ENCODE measurements around the gene DCLK2. TPM values are rescaled to one million over a fixed set of nuclear protein-coding genes. Genes with fewer than 3 reads are reported as not detected.

DCLK2 gene
- total RNA-seq, 2 donors from 2014 or later = 10.1 to 12.1 TPM

- no peak overlapping the region for H3K27ac ChIP-seq
- no peak for DNase-seq (ENCODE audit: low spot score)
- no peaks in the 10 kb centered on the region for H3K27me3 ChIP-seq
- H3K4me1 ChIP-seq = no peaks in the 10 kb centered on the region
- no peak for TF ChIP-seq CTCF (IDR thresholded peaks at IDR 0.05)
- H3K4me3 ChIP-seq = no peak overlapping the region
- H3K9me3 ChIP-seq = no peaks in the 10 kb centered on the region
- no peaks in the 10 kb centered on the region for H3K36me3 ChIP-seq
Measured at GRCh38 chr4:150212927-150213326, 134.7 kb downstream of the DCLK2 start.

- no peak for TF ChIP-seq CTCF (IDR thresholded peaks at IDR 0.05)
- Histone ChIP-seq H3K27ac (no peak overlapping the region), H3K36me3 (no peaks in the 10 kb centered on the region)
Measured at GRCh38 chr4:150215601-150216000, 137.4 kb downstream of the DCLK2 start.

GRCh38 chr4:150216726-150217125 is 138.5 kb downstream of the DCLK2 start:
- H3K9me3 ChIP-seq = no peaks in the 10 kb centered on the region
- no peaks in the 10 kb centered on the region for H3K4me1 ChIP-seq
- no peaks in the 10 kb centered on the region for H3K27me3 ChIP-seq
- no peak overlapping the region for H3K4me3 ChIP-seq
- H3K27ac ChIP-seq = no peak overlapping the region
- DNase-seq (ENCODE audit: low spot score) = no peak
- no peaks in the 10 kb centered on the region for H3K36me3 ChIP-seq
- no peak for TF ChIP-seq CTCF (IDR thresholded peaks at IDR 0.05)

More at GRCh38 chr4:150215601-150216000, 137.4 kb downstream of the DCLK2 start:
- no peak for DNase-seq (ENCODE audit: low spot score)
- Histone ChIP-seq H3K27me3 (no peaks in the 10 kb centered on the region), H3K4me3 (no peak overlapping the region), H3K9me3 (no peaks in the 10 kb centered on the region), H3K4me1 (no peaks in the 10 kb centered on the region)

- H3K36me3 ChIP-seq = no peaks in the 10 kb centered on the region
- no peaks in the 10 kb centered on the region for H3K4me1 ChIP-seq
- H3K4me3 ChIP-seq = no peak overlapping the region
- no peaks in the 10 kb centered on the region for H3K27me3 ChIP-seq
- TF ChIP-seq CTCF (IDR thresholded peaks at IDR 0.05) = peak in 1 of 2 donors; percentile 45
- H3K27ac ChIP-seq = no peak overlapping the region
- no peaks in the 10 kb centered on the region for H3K9me3 ChIP-seq
- no peak for DNase-seq (ENCODE audit: low spot score)
Measured at GRCh38 chr4:150217192-150217591, 138.9 kb downstream of the DCLK2 start.

- Histone ChIP-seq H3K27ac (no peak overlapping the region), H3K4me1 (no peaks in the 10 kb centered on the region), H3K4me3 (no peak overlapping the region), H3K9me3 (no peaks in the 10 kb centered on the region), H3K27me3 (no peaks in the 10 kb centered on the region), H3K36me3 (no peaks in the 10 kb centered on the region)
- no peak for DNase-seq (ENCODE audit: low spot score)
- TF ChIP-seq CTCF (IDR thresholded peaks at IDR 0.05) = no peak
Measured at GRCh38 chr4:150217808-150218207, 139.6 kb downstream of the DCLK2 start.

- H3K4me3 ChIP-seq = no peak overlapping the region
- no peak for DNase-seq (ENCODE audit: low spot score)
- H3K4me1 ChIP-seq = no peaks in the 10 kb centered on the region
- H3K9me3 ChIP-seq = no peaks in the 10 kb centered on the region
- H3K27ac ChIP-seq = no peak overlapping the region
- H3K27me3 ChIP-seq = no peaks in the 10 kb centered on the region
- no peaks in the 10 kb centered on the region for H3K36me3 ChIP-seq
- no peak for TF ChIP-seq CTCF (IDR thresholded peaks at IDR 0.05)
Measured at GRCh38 chr4:150218447-150218846, 140.2 kb downstream of the DCLK2 start.
